GM23338 (cell line): ENCODE data around the gene PSMA1.

Experiments
- CREB1 ChIP-seq: fragments of 250-450 bp; sonication (Bioruptor Pico); IDR thresholded peaks from 2 replicates; pipeline ENCODE4 v1.5.0; 2020; ENCODE audit warnings: low read depth, mild to moderate bottlenecking, moderate library complexity
- EZH2 ChIP-seq: fragments of 200-600 bp; sonication (generic); IDR thresholded peaks from one replicate; pipeline ENCODE4 v1.8.0; 2017; ENCODE audit warnings: antibody characterized with exemption, mild to moderate bottlenecking, low read depth; ENCODE audit not compliant: unreplicated experiment
- EZH2phosphoT487 ChIP-seq: fragments of 200-600 bp; sonication (generic); IDR thresholded peaks from one replicate; pipeline ENCODE4 v1.8.1; 2018; ENCODE audit warnings: antibody characterized with exemption; ENCODE audit not compliant: unreplicated experiment
- TF ChIP-seq, protein P1 (sequence below), 2 experiments: fragments of 200-600 bp in 1 of 2; sonication (generic) in 1 of 2; conservative IDR thresholded peaks; 2 replicates each; pipeline versions ENCODE4 v1.5.1 to v1.6.1; 2016 to 2017; ENCODE audit warnings: antibody characterized with exemption in 2 of 2, low read depth in 2 of 2, mild to moderate bottlenecking in 2 of 2, moderate library complexity in 1 of 2

DNA sequence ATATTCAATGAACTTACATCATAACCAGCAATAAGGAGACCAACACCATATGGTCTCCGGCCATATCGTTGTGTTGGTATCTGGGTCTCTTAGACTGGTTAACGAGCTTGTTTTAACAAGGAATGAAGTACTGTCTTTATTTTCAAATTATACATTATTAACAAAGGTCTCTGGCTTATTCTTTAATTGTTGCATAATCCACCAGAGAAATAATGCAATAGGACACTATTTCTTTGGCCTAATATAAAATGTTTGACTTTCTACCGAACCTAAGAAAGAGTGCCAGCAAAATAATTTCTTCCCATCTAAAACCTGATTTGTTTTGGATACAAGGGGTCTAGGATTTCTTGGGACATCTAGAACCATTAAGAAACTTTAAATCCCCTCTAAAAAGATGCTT, 6.4 kb downstream of the PSMA1 start:
- TF ChIP-seq, protein P1, sequence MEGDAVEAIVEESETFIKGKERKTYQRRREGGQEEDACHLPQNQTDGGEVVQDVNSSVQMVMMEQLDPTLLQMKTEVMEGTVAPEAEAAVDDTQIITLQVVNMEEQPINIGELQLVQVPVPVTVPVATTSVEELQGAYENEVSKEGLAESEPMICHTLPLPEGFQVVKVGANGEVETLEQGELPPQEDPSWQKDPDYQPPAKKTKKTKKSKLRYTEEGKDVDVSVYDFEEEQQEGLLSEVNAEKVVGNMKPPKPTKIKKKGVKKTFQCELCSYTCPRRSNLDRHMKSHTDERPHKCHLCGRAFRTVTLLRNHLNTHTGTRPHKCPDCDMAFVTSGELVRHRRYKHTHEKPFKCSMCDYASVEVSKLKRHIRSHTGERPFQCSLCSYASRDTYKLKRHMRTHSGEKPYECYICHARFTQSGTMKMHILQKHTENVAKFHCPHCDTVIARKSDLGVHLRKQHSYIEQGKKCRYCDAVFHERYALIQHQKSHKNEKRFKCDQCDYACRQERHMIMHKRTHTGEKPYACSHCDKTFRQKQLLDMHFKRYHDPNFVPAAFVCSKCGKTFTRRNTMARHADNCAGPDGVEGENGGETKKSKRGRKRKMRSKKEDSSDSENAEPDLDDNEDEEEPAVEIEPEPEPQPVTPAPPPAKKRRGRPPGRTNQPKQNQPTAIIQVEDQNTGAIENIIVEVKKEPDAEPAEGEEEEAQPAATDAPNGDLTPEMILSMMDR (conservative IDR thresholded peaks at IDR 0.05; ENCODE audit: low read depth in 2 of 2), result no peak
- TF ChIP-seq EZH2phosphoT487 (no peak), CREB1 (CRISPR knock-in tag) (no peak), EZH2 (no peak)
